ENCODE results near the gene NPY.

- TF ChIP-seq RFX5 (IDR thresholded peaks at IDR 0.05; ENCODE audit: borderline replicate concordance, low read depth, low read length) (no peak), POLR2A (IDR thresholded peaks at IDR 0.05; ENCODE audit: control extremely low read depth in 1 of 2, low read depth in 2 of 2, low read length in 2 of 2) (no peak), CTCF (IDR thresholded peaks at IDR 0.05; ENCODE audit: control extremely low read depth in 1 of 3, insufficient read depth in 1 of 3, low read depth in 1 of 3, low read length in 3 of 3) (no peak), TAF1 (IDR thresholded peaks at IDR 0.05; ENCODE audit: low read depth, low read length) (no peak), KDM1A (IDR thresholded peaks at IDR 0.05; ENCODE audit: borderline replicate concordance, low read length) (no peak), JUN (IDR thresholded peaks at IDR 0.05; ENCODE audit: low read depth, low read length) (no peak), TCF12 (IDR thresholded peaks at IDR 0.05; ENCODE audit: low read depth, low read length) (no peak), EP300 (IDR thresholded peaks at IDR 0.05; ENCODE audit: borderline replicate concordance in 1 of 2, low read depth in 2 of 2, low read length in 2 of 2) (no peak), HDAC2 (IDR thresholded peaks at IDR 0.05; ENCODE audit: borderline replicate concordance in 1 of 2, low read depth in 2 of 2, low read length in 2 of 2) (no peak), CHD1 (IDR thresholded peaks at IDR 0.05; ENCODE audit: low read depth, low read length) (no peak), HDAC6 (IDR thresholded peaks at IDR 0.05; ENCODE audit: low read depth, low read length) (no peak)
- TF ChIP-seq, protein P1, sequence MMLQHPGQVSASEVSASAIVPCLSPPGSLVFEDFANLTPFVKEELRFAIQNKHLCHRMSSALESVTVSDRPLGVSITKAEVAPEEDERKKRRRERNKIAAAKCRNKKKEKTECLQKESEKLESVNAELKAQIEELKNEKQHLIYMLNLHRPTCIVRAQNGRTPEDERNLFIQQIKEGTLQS (IDR thresholded peaks at IDR 0.05; ENCODE audit: insufficient read depth, low read depth, low read length), result no peak
These were observed 7.3 kb downstream of the NPY start for GRCh38 chr7:24291271-24291670.

Measured in H1 (cell line).